ENCODE results near the gene SP3.

- no peak for TF ChIP-seq CTCF (IDR thresholded peaks at IDR 0.05)
- TF ChIP-seq POLR2A (IDR thresholded peaks at IDR 0.05), result no peak
Observed at GRCh38 chr2:173892341-173892740, 72.8 kb downstream of the SP3 start.

All from body of pancreas (tissue), 4 donors.